ENCODE data around the gene FBXO9. TPM values are rescaled to one million over a fixed set of nuclear protein-coding genes. Genes with fewer than 3 reads are reported as not detected.

The FBXO9 gene
- total and polyA plus RNA-seq, 4 donors, result 36.8 to 79.1 (median 51.2) TPM

- Histone ChIP-seq H3K27me3 (ENCODE audit: control insufficient read depth in 4 of 4, insufficient read depth in 4 of 4, low read length in 3 of 4) (no peaks in the 10 kb centered on the region), H3K27ac (ENCODE audit: low read depth in 1 of 2, low read length in 2 of 2) (no peak overlapping the region), H3K9me3 (ENCODE audit: control insufficient read depth in 4 of 4, low read length in 3 of 4) (no peaks in the 10 kb centered on the region), H3K9ac (ENCODE audit: low read depth in 1 of 2, low read length in 2 of 2) (no peak overlapping the region), H3K4me1 (ENCODE audit: control insufficient read depth in 4 of 4, insufficient read depth in 4 of 4, low read length in 3 of 4) (no peaks in the 10 kb centered on the region), H3K36me3 (ENCODE audit: control insufficient read depth in 4 of 4, insufficient read depth in 3 of 4, low read depth in 1 of 4, low read length in 3 of 4) (peaks cover 0 to 43% (median 39%) of the 10 kb centered on the region in 4 donors), H3K4me3 (ENCODE audit: low read depth in 1 of 3, low read length in 3 of 3) (no peak overlapping the region)
- no peak for TF ChIP-seq NR2F2 (IDR thresholded peaks at IDR 0.05)
- TF ChIP-seq HNF4A (conservative IDR thresholded peaks at IDR 0.05), result no peak
- TF ChIP-seq ZBTB33 (IDR thresholded peaks at IDR 0.05), result no peak
- TF ChIP-seq CTCF (IDR thresholded peaks at IDR 0.05; ENCODE audit: low read depth, low read length, missing input control), result no peak
- no peak for TF ChIP-seq YY1 (IDR thresholded peaks at IDR 0.05)
- no peak for TF ChIP-seq RAD21 (IDR thresholded peaks at IDR 0.05)
- 97% methylated on average over 2 of the region's 2 CpGs for WGBS
- no peak for DNase-seq (ENCODE audit: low spot score)
These were observed 46.8 kb upstream of the FBXO9 start for GRCh38 chr6:53018446-53018845.

GRCh38 chr6:53020005-53020744, 45.0 kb upstream of the FBXO9 start:
- H3K9me3 ChIP-seq (ENCODE audit: control insufficient read depth in 4 of 4, low read length in 3 of 4), result no peaks in the 10 kb centered on the region
- H3K27me3 ChIP-seq (ENCODE audit: control insufficient read depth in 4 of 4, insufficient read depth in 4 of 4, low read length in 3 of 4), result no peaks in the 10 kb centered on the region
- no peaks in the 10 kb centered on the region for H3K4me1 ChIP-seq (ENCODE audit: control insufficient read depth in 4 of 4, insufficient read depth in 4 of 4, low read length in 3 of 4)
- peaks cover 0 to 32% (median 28%) of the 10 kb centered on the region in 4 donors for H3K36me3 ChIP-seq (ENCODE audit: control insufficient read depth in 4 of 4, insufficient read depth in 3 of 4, low read depth in 1 of 4, low read length in 3 of 4)
- DNase-seq (ENCODE audit: low spot score), result no peak
- TF ChIP-seq MAX (IDR thresholded peaks at IDR 0.05) (no peak), RAD21 (IDR thresholded peaks at IDR 0.05) (no peak), FOXA2 (IDR thresholded peaks at IDR 0.05) (no peak), REST (IDR thresholded peaks at IDR 0.05) (no peak), GABPA (IDR thresholded peaks at IDR 0.05 in 1 of 2, conservative IDR thresholded peaks at IDR 0.05 in 1 of 2) (no peak)
- H3K9ac ChIP-seq (ENCODE audit: low read depth in 1 of 2, low read length in 2 of 2), result no peak overlapping the region
- H3K4me3 ChIP-seq (ENCODE audit: low read depth in 1 of 3, low read length in 3 of 3), result no peak overlapping the region
- WGBS, result 75% methylated on average over 3 of the region's 3 CpGs
- H3K27ac ChIP-seq (ENCODE audit: low read depth in 1 of 2, low read length in 2 of 2), result no peak overlapping the region
